GM13977 (cell line): ENCODE data around the gene ADISSP.

ENCODE experiments used
- DNase-seq: peaks from one replicate; pipeline ENCODE4 v3.0.0; 2012; ENCODE audit warnings: low spot score
- in situ Hi-C: fragments of 300-500 bp; cut with MboI; formaldehyde crosslinking; loops from one replicate; pipeline ENCODE4 v1.12.0; 2022; ENCODE audit warnings: low sequenced_read_pairs, low pct_unique_long_range_greater_than_20kb, mixed read lengths, inconsistent platforms; ENCODE audit not compliant: unreplicated experiment
- TF ChIP-seq, protein P1 (sequence below): IDR thresholded peaks from 2 replicates; pipeline ENCODE4 v1.5.1; 2012; ENCODE audit warnings: mild to moderate bottlenecking, control low read depth; ENCODE audit not compliant: insufficient read depth; ENCODE audit errors: extremely low read depth, missing control alignments

The ADISSP gene

DNA sequence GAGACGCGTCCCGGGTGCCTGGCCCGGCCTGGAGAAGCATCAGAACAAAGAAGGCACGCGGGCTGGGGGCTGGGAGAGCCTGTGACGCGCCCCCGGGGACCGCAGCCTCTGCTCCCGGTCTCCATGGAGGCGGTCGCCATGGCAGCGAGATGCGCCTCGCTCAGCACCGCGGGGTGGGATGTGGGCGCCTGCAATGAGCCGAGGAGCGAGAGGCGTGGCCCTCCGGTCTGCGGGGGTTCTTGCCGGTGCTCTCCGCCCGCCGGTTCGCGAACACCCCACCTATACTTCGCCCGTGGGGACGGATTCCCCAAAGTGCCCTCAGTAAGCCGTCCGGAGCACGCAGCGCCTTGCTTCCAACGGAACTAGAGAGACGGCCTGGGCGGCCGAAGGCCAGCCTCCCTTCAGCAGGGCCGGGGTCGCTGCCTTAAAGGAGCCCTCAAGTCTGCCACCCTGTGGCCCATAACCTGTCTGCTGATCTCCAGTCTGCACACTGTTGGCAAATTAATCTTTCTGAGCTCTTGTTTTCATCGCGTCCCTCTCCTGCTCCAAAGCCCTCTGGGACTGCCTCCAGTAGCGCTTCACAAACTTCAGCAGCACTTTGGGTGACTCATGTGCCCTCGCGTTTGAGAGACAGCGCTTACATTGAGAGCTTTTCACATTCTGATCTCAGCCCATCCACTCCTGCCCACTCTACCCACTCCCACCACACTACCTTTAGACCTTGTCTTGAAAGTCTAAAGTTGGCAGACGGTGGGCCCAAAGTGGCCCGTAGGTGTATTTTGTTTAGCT is 983 bp upstream of the ADISSP start:
- DNase-seq: peak; percentile 84
- in situ Hi-C loops: no loop called here
- TF ChIP-seq, protein P1, sequence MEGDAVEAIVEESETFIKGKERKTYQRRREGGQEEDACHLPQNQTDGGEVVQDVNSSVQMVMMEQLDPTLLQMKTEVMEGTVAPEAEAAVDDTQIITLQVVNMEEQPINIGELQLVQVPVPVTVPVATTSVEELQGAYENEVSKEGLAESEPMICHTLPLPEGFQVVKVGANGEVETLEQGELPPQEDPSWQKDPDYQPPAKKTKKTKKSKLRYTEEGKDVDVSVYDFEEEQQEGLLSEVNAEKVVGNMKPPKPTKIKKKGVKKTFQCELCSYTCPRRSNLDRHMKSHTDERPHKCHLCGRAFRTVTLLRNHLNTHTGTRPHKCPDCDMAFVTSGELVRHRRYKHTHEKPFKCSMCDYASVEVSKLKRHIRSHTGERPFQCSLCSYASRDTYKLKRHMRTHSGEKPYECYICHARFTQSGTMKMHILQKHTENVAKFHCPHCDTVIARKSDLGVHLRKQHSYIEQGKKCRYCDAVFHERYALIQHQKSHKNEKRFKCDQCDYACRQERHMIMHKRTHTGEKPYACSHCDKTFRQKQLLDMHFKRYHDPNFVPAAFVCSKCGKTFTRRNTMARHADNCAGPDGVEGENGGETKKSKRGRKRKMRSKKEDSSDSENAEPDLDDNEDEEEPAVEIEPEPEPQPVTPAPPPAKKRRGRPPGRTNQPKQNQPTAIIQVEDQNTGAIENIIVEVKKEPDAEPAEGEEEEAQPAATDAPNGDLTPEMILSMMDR: peak; percentile 63

DNA sequence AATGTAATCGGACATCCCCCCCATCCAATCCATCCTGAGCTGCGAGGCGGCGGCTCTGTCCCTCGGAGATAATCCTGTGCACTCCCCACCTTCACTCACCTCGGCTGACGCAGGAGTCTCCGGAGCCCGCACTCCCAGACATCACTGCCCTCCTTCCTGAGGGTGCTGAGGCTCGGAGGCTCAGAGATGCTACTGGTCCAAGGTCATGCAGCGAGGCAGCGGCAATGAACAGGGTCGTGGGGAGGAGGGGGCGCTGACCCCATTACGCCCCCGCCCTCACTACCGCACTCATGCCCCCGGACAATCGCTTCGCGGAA is 485 bp downstream of the ADISSP start:
- no peak for DNase-seq
- TF ChIP-seq, protein P1: no peak
- in situ Hi-C loops: no loop called here

DNA sequence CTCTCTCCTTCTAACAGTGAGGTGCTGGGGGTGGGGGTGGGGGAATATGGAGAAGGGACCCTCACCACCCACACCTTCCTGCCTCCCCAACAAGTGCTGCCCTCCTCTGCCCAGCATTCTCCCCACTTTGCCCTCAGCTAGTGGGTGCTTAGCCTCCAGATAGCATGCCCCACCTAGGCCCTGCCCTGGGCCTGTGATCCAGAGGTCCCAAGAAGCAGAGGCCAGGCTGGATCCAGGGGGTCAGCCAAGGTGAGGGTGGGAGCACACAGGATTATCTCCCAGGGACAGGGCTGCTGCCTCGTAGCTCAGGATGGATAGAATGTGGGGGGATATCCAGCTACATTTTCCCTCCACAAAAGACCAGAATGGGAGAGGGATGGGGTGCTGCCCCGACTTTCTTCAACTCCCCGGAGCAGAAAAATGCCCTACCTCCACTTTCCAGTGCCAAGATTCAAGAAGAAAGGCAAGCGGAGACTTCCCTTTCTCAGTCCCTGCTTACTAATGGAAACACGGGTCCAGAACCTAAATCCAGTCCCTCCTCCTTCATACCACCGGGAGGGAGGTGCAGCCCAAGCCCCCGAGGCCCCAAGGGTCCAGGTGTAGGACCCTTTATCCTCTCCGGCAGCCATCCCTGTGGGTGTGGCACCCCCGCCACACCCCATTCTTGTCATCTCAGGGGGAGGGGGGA is 987 bp downstream of the ADISSP start:
- in situ Hi-C loops: no loop called here
- no peak for DNase-seq
- TF ChIP-seq, protein P1: no peak

DNA sequence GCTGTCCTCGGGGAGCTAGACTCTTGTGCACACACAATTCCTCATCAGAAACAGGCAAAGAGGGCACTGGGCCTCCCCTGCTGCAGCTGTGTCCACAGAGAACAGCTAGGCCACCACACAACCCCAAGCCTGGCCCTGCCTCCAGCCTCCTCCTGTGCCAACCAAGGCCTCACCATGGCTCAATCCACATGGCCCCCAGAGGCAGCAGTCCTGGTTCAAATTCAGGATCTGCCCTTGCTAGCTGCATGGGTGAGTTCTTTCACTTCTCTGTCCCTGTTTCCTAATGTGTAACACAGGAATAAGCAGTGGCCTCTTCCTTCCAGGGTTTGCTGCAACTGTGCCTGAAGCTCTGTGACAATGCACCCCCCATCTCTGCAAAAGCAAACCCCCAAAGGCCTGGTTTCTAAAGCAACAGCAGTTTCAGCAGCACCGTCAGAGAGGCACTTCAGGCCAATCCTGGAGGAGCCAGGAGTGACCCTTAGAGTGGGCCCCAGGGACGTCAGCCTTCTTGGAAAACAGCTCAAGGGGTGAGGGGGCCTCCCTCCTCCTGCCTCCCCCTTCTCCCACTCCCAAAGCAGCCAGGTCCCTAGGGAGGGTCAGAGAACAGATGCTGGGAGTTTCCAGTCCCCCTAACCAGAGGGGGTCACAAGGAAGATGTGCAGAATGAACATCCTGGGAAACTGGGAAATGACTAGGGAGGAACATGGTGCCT is 2.2 kb downstream of the ADISSP start:
- in situ Hi-C loops: no loop called here

DNA sequence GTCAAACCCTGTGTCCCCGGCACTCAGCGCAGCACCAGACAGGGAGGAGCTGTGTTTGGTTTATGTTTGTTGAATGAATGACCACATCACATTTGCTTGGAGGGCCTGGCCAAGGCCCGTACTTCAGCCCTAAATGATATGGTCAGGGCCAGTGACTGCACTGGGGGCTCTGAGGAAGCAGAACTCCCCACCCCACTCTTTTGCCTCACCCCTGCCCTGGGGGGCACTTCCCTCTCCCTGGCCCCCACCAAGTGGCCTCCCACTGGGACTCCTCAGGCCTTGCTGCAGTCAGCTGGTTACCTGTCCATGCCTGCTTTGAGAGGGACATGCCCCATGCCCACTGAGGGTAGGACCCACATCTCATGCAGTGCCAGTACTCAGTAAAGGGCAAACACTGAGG is 2.9 kb downstream of the ADISSP start:
- TF ChIP-seq, protein P1: no peak
- in situ Hi-C loops: no loop called here
- no peak for DNase-seq

More for the DNA sequence above, 2.2 kb downstream of the ADISSP start:
- TF ChIP-seq, protein P1: no peak
- DNase-seq: no peak

DNA sequence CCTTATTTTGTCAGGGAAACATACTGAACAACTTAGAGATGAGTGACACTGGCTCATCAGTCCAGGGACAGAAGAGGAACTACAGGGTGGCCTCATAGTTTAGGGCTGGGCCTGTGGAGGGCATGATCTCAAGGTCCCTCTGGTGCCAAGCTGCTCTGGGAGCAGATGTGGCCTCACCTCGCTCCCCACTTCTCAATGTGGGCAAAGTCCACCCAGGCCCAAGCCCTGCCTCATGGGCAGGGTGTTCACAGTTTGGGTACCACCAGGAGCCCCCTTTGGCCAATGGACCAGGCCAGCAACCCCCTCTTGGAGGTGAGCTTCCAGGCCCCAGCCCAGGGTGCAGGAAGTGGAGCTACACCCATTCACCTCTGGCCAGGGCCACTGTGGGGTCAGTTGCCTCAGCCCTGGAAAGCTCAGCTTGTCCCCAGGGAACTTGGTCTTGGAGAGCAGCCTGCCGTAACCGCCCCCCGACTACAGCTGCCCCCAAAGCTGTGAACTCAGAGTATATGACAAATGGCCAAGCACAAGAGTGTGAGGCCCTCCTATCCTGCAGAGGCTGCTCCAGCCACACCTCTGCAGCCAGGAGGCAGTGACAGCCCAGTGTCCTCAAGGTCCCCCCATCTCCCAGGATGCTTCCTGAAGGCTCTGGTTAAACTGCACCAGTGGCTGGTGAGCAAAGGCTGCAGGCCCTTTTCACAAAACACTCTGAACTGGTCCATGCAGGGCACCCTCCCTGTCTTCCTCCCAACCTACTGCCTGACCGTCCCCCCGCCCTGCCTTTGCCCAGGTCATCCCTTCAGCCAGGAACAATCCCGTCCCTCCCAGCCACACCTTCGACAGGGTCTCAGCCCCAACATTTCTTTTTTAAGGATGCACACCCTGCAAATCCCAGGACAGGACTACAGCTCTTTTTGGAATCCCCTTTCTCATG is 3.6 kb downstream of the ADISSP start:
- in situ Hi-C loops: no loop called here
- TF ChIP-seq, protein P1: no peak
- no peak for DNase-seq
